ENCODE results near the gene MOB3A.

MOB3A gene

GRCh38 chr19:2136796-2137195 lies 40.7 kb upstream of the MOB3A start:
- no peak for TF ChIP-seq CTCF (IDR thresholded peaks at IDR 0.05)

GRCh38 chr19:2135474-2136402 lies 39.6 kb upstream of the MOB3A start:
- TF ChIP-seq CTCF (IDR thresholded peaks at IDR 0.05): no peak

GRCh38 chr19:2132731-2133490 lies 36.8 kb upstream of the MOB3A start:
- TF ChIP-seq CTCF (IDR thresholded peaks at IDR 0.05): no peak

GRCh38 chr19:2132191-2132590 lies 36.1 kb upstream of the MOB3A start:
- TF ChIP-seq CTCF (IDR thresholded peaks at IDR 0.05): no peak

- no peak for TF ChIP-seq CTCF (IDR thresholded peaks at IDR 0.05)
Measured at GRCh38 chr19:2129892-2130770, 34.0 kb upstream of the MOB3A start.

GRCh38 chr19:2129486-2129885 lies 33.4 kb upstream of the MOB3A start:
- TF ChIP-seq CTCF (IDR thresholded peaks at IDR 0.05): no peak

- TF ChIP-seq CTCF (IDR thresholded peaks at IDR 0.05): no peak
Measured at GRCh38 chr19:2129022-2129421, 32.9 kb upstream of the MOB3A start.

All from LNCAP (cell line).